ENCODE measurements around the gene XPR1.

Gene XPR1

DNA sequence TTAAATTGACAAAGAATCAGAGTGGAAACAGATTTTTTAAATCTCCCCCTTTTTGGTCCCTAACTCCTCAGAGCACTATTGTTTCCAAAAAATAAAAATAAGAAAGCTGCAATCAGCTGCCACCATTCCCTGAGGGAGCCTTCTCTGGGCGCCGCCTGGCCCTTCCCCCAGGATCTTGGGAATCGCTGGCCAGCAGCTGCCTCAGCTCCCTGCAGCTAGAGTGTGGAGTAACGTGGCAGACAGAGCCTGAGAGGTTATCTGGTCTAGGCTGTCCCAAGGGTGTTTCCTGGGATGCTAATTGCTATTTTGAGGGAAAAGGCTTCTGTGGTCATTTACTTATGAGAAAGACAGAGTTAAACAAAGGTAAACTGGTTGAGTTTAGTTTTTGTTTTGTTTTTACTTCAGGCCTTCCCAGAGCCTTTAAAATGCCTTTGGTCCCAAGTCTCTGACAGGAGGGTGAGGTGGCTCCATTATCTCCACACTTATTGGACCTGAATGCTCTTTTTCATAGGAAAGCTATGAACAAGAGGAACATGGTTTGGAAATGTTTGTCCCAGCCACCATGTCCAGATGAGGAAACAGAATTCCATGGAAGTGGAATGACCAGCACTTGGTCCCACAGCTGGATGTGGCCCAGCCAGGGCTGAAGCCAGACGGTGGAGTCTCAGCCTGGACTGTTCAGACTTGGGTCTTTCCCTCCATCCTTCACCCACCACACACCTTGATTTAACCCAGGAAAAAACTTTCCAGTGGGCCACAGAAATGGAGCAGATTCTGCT lies 266.8 kb downstream of the XPR1 start:
- H3K4me2 ChIP-seq (ENCODE audit: low read length), result no peak overlapping the region

DNA sequence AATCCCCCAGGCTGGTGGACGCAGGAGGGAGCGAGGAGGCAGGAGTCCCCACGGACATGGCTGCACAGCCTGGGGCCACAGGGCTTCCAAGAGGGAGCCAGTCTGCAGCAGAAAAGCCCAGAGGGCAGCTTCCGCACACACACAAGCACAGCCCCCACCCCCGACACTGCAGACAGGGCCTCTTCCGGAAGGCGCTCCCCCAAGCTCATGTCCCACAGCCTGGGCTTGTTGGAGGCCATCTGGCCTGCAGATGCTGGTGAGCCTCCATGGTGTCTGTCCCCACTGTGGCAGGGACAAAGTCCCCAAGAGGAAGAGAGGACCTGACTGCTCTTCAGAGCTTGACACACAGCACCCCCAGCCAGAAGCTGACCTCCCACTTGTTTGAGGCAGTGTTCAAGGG lies 267.4 kb downstream of the XPR1 start:
- no peaks in the 10 kb centered on the region for H3K79me2 ChIP-seq (ENCODE audit: low read length)
- no peak overlapping the region for H3K4me2 ChIP-seq (ENCODE audit: low read length)
- no peak for TF ChIP-seq EZH2phosphoT487 (IDR thresholded peaks at IDR 0.05; ENCODE audit: low read depth)
- TF ChIP-seq, protein P1, sequence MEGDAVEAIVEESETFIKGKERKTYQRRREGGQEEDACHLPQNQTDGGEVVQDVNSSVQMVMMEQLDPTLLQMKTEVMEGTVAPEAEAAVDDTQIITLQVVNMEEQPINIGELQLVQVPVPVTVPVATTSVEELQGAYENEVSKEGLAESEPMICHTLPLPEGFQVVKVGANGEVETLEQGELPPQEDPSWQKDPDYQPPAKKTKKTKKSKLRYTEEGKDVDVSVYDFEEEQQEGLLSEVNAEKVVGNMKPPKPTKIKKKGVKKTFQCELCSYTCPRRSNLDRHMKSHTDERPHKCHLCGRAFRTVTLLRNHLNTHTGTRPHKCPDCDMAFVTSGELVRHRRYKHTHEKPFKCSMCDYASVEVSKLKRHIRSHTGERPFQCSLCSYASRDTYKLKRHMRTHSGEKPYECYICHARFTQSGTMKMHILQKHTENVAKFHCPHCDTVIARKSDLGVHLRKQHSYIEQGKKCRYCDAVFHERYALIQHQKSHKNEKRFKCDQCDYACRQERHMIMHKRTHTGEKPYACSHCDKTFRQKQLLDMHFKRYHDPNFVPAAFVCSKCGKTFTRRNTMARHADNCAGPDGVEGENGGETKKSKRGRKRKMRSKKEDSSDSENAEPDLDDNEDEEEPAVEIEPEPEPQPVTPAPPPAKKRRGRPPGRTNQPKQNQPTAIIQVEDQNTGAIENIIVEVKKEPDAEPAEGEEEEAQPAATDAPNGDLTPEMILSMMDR (IDR thresholded peaks at IDR 0.05; ENCODE audit: low read depth, low read length), result no peak

More for the DNA sequence above, 266.8 kb downstream of the XPR1 start:
- H3K27ac ChIP-seq (ENCODE audit: low read length), result no peak overlapping the region
- no peaks in the 10 kb centered on the region for H3K36me3 ChIP-seq (replicated peaks; ENCODE audit: low read depth, low read length)
- no peak overlapping the region for H3K9ac ChIP-seq (ENCODE audit: low read length)
- no peaks in the 10 kb centered on the region for H3K4me1 ChIP-seq (ENCODE audit: low read length)
- TF ChIP-seq, protein P1 (IDR thresholded peaks at IDR 0.05; ENCODE audit: low read depth, low read length), result no peak
- no peak for TF ChIP-seq EZH2phosphoT487 (IDR thresholded peaks at IDR 0.05; ENCODE audit: low read depth)
- no peaks in the 10 kb centered on the region for H3K9me3 ChIP-seq (ENCODE audit: insufficient read depth, low read length)
- H4K20me1 ChIP-seq (ENCODE audit: insufficient read depth, low read length), result no peaks in the 10 kb centered on the region
- no peaks in the 10 kb centered on the region for H3K27me3 ChIP-seq (ENCODE audit: low read depth, low read length)
- H3K4me3 ChIP-seq (ENCODE audit: low read length), result no peak overlapping the region
- H2AFZ ChIP-seq (ENCODE audit: low read depth, low read length), result no peak overlapping the region
- H3K79me2 ChIP-seq (ENCODE audit: low read length), result no peaks in the 10 kb centered on the region

DNA sequence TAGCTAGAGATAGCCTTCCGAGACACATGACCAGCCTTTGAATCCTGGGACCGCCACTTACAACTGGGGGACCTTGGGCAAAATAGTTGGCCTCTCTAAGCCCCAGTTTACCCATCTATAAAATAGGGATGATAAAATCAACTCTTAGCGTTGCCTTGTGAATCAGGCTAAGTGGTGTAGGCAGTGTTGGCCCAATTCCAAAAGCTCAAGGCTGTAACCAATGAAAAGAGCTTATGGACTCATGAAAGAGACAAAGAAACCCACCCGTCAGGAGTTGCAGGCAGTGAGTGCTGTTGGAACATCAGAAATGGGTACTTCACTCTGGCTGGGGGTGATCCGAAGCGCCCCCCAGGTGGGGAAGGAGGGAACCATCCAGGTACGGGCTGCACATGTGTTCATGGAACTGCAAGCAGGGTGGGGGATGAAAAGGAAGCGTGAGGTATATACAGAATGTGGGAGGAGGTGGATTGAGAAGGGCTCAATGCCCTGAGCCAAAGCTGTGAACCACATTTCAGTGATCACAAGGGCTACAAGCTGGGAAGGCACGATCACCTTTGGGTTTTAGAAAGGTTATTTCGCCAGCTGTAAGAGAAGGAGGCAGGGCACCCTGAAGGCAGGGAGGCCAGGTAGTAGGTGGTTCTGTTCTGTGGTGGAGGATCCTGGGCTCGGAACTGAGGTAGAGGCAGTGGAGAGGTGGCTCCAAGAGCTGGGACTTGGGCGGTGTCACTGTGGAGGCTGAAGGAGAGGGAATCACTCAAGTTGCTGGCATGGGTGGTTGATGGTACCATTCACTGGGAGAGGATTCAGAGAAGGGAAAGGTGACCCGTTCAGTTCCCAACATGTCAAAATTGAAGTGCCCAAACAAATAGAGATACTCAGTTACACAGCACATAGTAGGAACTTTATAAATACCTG lies 269.5 kb downstream of the XPR1 start:
- H3K79me2 ChIP-seq (ENCODE audit: low read length), result no peaks in the 10 kb centered on the region
- H3K4me3 ChIP-seq (ENCODE audit: low read length), result no peak overlapping the region
- no peak for TF ChIP-seq EZH2phosphoT487 (IDR thresholded peaks at IDR 0.05; ENCODE audit: low read depth)
- TF ChIP-seq, protein P1 (IDR thresholded peaks at IDR 0.05; ENCODE audit: low read depth, low read length), result no peak
- no peak overlapping the region for H3K4me2 ChIP-seq (ENCODE audit: low read length)
- H3K4me1 ChIP-seq (ENCODE audit: low read length), result peaks cover 6% of the 10 kb centered on the region
- no peak overlapping the region for H3K27ac ChIP-seq (ENCODE audit: low read length)
- no peak overlapping the region for H2AFZ ChIP-seq (ENCODE audit: low read depth, low read length)
- no peak overlapping the region for H3K9ac ChIP-seq (ENCODE audit: low read length)
- H3K36me3 ChIP-seq (replicated peaks; ENCODE audit: low read depth, low read length), result no peaks in the 10 kb centered on the region
- no peaks in the 10 kb centered on the region for H4K20me1 ChIP-seq (ENCODE audit: insufficient read depth, low read length)
- H3K9me3 ChIP-seq (ENCODE audit: insufficient read depth, low read length), result no peaks in the 10 kb centered on the region
- H3K27me3 ChIP-seq (ENCODE audit: low read depth, low read length), result no peaks in the 10 kb centered on the region

More for the DNA sequence above, 267.4 kb downstream of the XPR1 start:
- no peaks in the 10 kb centered on the region for H3K9me3 ChIP-seq (ENCODE audit: insufficient read depth, low read length)
- no peaks in the 10 kb centered on the region for H3K27me3 ChIP-seq (ENCODE audit: low read depth, low read length)
- no peak overlapping the region for H2AFZ ChIP-seq (ENCODE audit: low read depth, low read length)
- H3K9ac ChIP-seq (ENCODE audit: low read length), result no peak overlapping the region
- no peak overlapping the region for H3K27ac ChIP-seq (ENCODE audit: low read length)
- H3K4me1 ChIP-seq (ENCODE audit: low read length), result no peaks in the 10 kb centered on the region
- H3K4me3 ChIP-seq (ENCODE audit: low read length), result no peak overlapping the region
- H4K20me1 ChIP-seq (ENCODE audit: insufficient read depth, low read length), result no peaks in the 10 kb centered on the region
- H3K36me3 ChIP-seq (replicated peaks; ENCODE audit: low read depth, low read length), result no peaks in the 10 kb centered on the region

DNA sequence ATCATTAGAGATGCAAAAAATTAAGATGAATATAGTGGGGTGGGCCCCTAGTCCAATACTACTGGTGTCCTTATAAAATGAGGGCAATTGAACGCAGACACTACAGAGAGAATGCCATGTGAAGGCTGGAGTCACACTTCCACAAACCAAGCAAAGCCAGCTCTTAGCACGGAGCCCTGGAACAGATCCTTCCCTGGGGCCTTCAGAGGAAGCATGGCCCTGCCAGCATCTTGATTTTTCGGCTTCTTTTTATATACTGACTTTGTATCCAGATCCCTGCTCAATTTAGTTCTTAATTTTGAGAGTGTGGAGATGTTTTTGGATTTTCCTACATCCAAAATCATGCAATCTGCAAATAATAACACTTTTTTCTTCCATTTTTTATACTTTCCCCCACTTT lies 270.7 kb downstream of the XPR1 start:
- H3K79me2 ChIP-seq (ENCODE audit: low read length), result no peaks in the 10 kb centered on the region

More for the DNA sequence above, 270.7 kb downstream of the XPR1 start:
- H3K4me1 ChIP-seq (ENCODE audit: low read length), result peaks cover 18% of the 10 kb centered on the region
- H3K9ac ChIP-seq (ENCODE audit: low read length), result no peak overlapping the region
- no peak overlapping the region for H3K27ac ChIP-seq (ENCODE audit: low read length)
- TF ChIP-seq, protein P1 (IDR thresholded peaks at IDR 0.05; ENCODE audit: low read depth, low read length), result no peak
- no peaks in the 10 kb centered on the region for H3K36me3 ChIP-seq (replicated peaks; ENCODE audit: low read depth, low read length)
- no peaks in the 10 kb centered on the region for H3K27me3 ChIP-seq (ENCODE audit: low read depth, low read length)
- H3K4me2 ChIP-seq (ENCODE audit: low read length), result no peak overlapping the region
- no peaks in the 10 kb centered on the region for H3K9me3 ChIP-seq (ENCODE audit: insufficient read depth, low read length)
- H3K4me3 ChIP-seq (ENCODE audit: low read length), result no peak overlapping the region
- no peaks in the 10 kb centered on the region for H4K20me1 ChIP-seq (ENCODE audit: insufficient read depth, low read length)
- no peak overlapping the region for H2AFZ ChIP-seq (ENCODE audit: low read depth, low read length)
